Progenitor cell of endocrine pancreas (in vitro differentiated cells): Measurements from ENCODE around the gene TGFBR1. TPM values are rescaled to one million over a fixed set of nuclear protein-coding genes. Genes with fewer than 3 reads are reported as not detected.

ENCODE experiments used
- DNase-seq: peaks from one replicate; pipeline ENCODE4 v3.0.0; 2021; ENCODE audit warnings: low spot score; ENCODE audit not compliant: unreplicated experiment
- H3K27ac Mint-ChIP-seq: 2 replicates; pipeline ENCODE4 v1.8.0; 2021; ENCODE audit warnings: mild to moderate bottlenecking, moderate library complexity, mixed read lengths
- H3K27me3 Mint-ChIP-seq: 2 replicates; pipeline ENCODE4 v1.8.0; 2021; ENCODE audit warnings: mixed read lengths
- H3K36me3 Mint-ChIP-seq: 2 replicates; pipeline ENCODE4 v1.8.0; 2022; ENCODE audit warnings: mixed read lengths; ENCODE audit not compliant: insufficient read depth
- H3K4me1 Mint-ChIP-seq: 2 replicates; pipeline ENCODE4 v1.8.0; 2021; ENCODE audit warnings: low read depth, mixed read lengths
- H3K4me3 Mint-ChIP-seq: 2 replicates; pipeline ENCODE4 v1.8.0; 2021; ENCODE audit warnings: low read depth, mild to moderate bottlenecking, moderate library complexity, mixed read lengths
- H3K9me3 Mint-ChIP-seq: 2 replicates; pipeline ENCODE4 v1.8.0; 2021; ENCODE audit warnings: low read depth, mixed read lengths
- CTCF ChIP-seq: fragments of 200-600 bp; sonication (generic); IDR thresholded peaks from one replicate; pipeline ENCODE4 v1.5.0; 2021; ENCODE audit warnings: antibody characterized with exemption, mild to moderate bottlenecking; ENCODE audit not compliant: unreplicated experiment
- total RNA-seq: library from RNA; stranded (reverse); gene quantifications from 2 replicates; pipeline ENCODE4 v1.2.1, GENCODE V29; 2021

The TGFBR1 gene
- total RNA-seq, 1 donor from 2014 or later: 93.8 TPM

GRCh38 chr9:99180199-99180598, 75.3 kb downstream of the TGFBR1 start:
- no peak overlapping the region for H3K27ac Mint-ChIP-seq
- no peaks in the 10 kb centered on the region for H3K27me3 Mint-ChIP-seq
- no peak for DNase-seq
- peaks cover 1% of the 10 kb centered on the region for H3K36me3 Mint-ChIP-seq
- TF ChIP-seq CTCF: no peak
- no peak overlapping the region for H3K4me3 Mint-ChIP-seq
- no peaks in the 10 kb centered on the region for H3K9me3 Mint-ChIP-seq
- peaks cover 49% of the 10 kb centered on the region for H3K4me1 Mint-ChIP-seq

GRCh38 chr9:99180662-99181061, 75.7 kb downstream of the TGFBR1 start:
- DNase-seq: no peak
- Mint-ChIP-seq H3K36me3 (peaks cover 1% of the 10 kb centered on the region), H3K4me3 (no peak overlapping the region), H3K4me1 (peaks cover 47% of the 10 kb centered on the region), H3K27me3 (no peaks in the 10 kb centered on the region), H3K9me3 (no peaks in the 10 kb centered on the region), H3K27ac (no peak overlapping the region)
- TF ChIP-seq CTCF: no peak

GRCh38 chr9:99181206-99181605, 76.3 kb downstream of the TGFBR1 start:
- H3K4me3 Mint-ChIP-seq: no peak overlapping the region
- no peaks in the 10 kb centered on the region for H3K9me3 Mint-ChIP-seq
- no peak overlapping the region for H3K27ac Mint-ChIP-seq
- no peak for DNase-seq
- no peaks in the 10 kb centered on the region for H3K27me3 Mint-ChIP-seq
- H3K36me3 Mint-ChIP-seq: peaks cover 1% of the 10 kb centered on the region
- no peak for TF ChIP-seq CTCF
- H3K4me1 Mint-ChIP-seq: peaks cover 45% of the 10 kb centered on the region

GRCh38 chr9:99181621-99182020, 76.7 kb downstream of the TGFBR1 start:
- DNase-seq: no peak
- Mint-ChIP-seq H3K4me1 (peaks cover 40% of the 10 kb centered on the region), H3K9me3 (no peaks in the 10 kb centered on the region), H3K4me3 (no peak overlapping the region), H3K27me3 (no peaks in the 10 kb centered on the region), H3K36me3 (peaks cover 1% of the 10 kb centered on the region), H3K27ac (no peak overlapping the region)
- TF ChIP-seq CTCF: no peak

- Mint-ChIP-seq H3K4me3 (no peak overlapping the region), H3K36me3 (peaks cover 1% of the 10 kb centered on the region), H3K4me1 (peaks cover 35% of the 10 kb centered on the region), H3K27me3 (no peaks in the 10 kb centered on the region), H3K27ac (peak overlapping the region; percentile 1), H3K9me3 (no peaks in the 10 kb centered on the region)
- no peak for DNase-seq
- no peak for TF ChIP-seq CTCF
Measured at GRCh38 chr9:99182356-99182755, 77.4 kb downstream of the TGFBR1 start.
